ENCODE data around the gene DHRSX. TPM values are rescaled to one million over a fixed set of nuclear protein-coding genes. Genes with fewer than 3 reads are reported as not detected.

DHRSX gene
- total and polyA plus RNA-seq, 2 of the 13 experiments (the other 11 are each of a cell fraction or from before 2014, with no cell fraction given): 15.5 to 24.3 TPM

DNA sequence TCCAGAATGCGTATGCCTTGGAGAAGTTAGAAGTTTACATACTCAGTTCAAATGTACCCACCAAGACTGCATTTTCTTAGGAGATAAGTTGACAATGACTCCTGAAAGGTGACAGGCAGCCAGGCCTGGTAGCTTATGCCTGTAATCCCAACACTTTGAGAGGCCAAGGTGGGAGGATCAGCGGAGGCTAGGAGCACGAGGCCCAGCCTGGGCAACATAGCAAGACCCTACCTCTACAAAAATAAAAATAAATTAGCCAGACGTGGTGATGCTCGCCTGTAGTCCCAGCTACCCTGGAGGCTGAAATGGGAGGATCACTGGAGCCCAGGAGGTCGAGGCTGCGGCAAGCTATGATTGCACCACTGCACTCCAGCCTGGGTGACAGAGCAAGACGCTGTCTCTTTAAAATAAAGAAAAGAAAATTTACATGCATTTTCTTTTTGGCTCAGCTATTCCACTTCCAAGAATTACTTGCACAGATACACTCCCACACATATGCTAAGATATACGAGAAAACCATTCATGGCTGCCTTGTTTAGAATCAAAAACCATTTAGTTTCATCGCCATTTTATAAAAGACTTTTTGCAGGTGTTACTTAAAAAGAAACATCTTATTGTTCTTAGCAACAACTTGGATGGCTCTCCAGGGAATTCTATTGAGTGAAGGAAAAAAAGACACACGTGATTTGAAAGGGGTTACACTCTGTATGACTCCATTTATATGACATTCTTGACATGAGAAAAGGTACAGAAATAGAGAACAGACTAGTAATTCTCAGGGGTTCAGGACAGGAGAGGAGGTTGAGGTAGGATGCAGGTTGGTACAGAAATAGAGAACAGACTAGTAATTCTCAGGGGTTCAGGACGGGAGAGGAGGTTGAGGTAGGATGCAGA, 66.3 kb downstream of the DHRSX start:
- no peak for DNase-seq (ENCODE audit: low spot score)
- CTCF ChIA-PET (ENCODE audit: low intra/inter-chr PET ratio, low total read pairs): no interaction called here
- TF ChIP-seq RFXANK (CRISPR knock-in tag; IDR thresholded peaks at IDR 0.05) (no peak), ZNF121 (CRISPR knock-in tag; IDR thresholded peaks at IDR 0.05) (0 out of 2 replicates have a peak, but pooled peaks have one; percentile 35), RBM39 (IDR thresholded peaks at IDR 0.05; ENCODE audit: low read depth, low read length, poor library complexity, severe bottlenecking) (no peak), ATF2 (CRISPR knock-in tag; IDR thresholded peaks at IDR 0.05) (no peak)
- Histone ChIP-seq H2AFZ (ENCODE audit: low read length) (no peak overlapping the region), H3K4me1 (ENCODE audit: insufficient read depth, low read length) (no peaks in the 10 kb centered on the region), H4K20me1 (ENCODE audit: insufficient read depth, low read length) (0 out of 2 replicates have a peak, but pooled peaks cover 3% of the 10 kb centered on the region), H3K79me2 (ENCODE audit: insufficient read depth, low read length) (no peaks in the 10 kb centered on the region), H3K4me3 (replicated peaks in 1 of 3; ENCODE audit: insufficient read depth in 1 of 3, low read depth in 2 of 3, low read length in 3 of 3) (no peak overlapping the region), H3K27me3 (ENCODE audit: control insufficient read depth in 1 of 2, insufficient read depth in 2 of 2, low read length in 2 of 2) (no peaks in the 10 kb centered on the region), H3K27ac (ENCODE audit: extremely low read length, insufficient read depth, low read length) (no peak overlapping the region), H3K9ac (ENCODE audit: insufficient read depth, low read depth, low read length) (no peak overlapping the region), H3K4me2 (ENCODE audit: low read depth, low read length) (no peak overlapping the region), H3K9me3 (ENCODE audit: low read length) (no peaks in the 10 kb centered on the region), H3K36me3 (replicated peaks in 1 of 2; ENCODE audit: control insufficient read depth in 1 of 2, insufficient read depth in 2 of 2, low read length in 2 of 2) (no peaks in the 10 kb centered on the region; a peak in 1 of 5 replicates)
- intact Hi-C loops (cut with micrococcal nuclease; ENCODE audit: unreplicated experiment) (no loop called here), in situ Hi-C loops (cut with HindIII; ENCODE audit: extremely low pct_ligation_motif_present, low pct_unique_long_range_greater_than_20kb) (no loop called here)
- 87% methylated on average over 12 of the region's 12 CpGs for WGBS (ENCODE audit: low lambda C conversion rate)
- POLR2A ChIA-PET: no interaction called here
- no TSS peak for BruUV-seq (replicated peaks)
- ATAC-seq: no peak
- no peak for FAIRE-seq

GRCh38 chrX:2432298-2432863, 68.4 kb downstream of the DHRSX start:
- TF ChIP-seq ZNF598 (CRISPR knock-in tag; IDR thresholded peaks at IDR 0.05; ENCODE audit: borderline replicate concordance) (no peak), ZNF275 (CRISPR knock-in tag; IDR thresholded peaks at IDR 0.05; ENCODE audit: borderline replicate concordance) (no peak), TCF7 (IDR thresholded peaks at IDR 0.05; ENCODE audit: low read depth) (no peak), GTF2F1 (IDR thresholded peaks at IDR 0.05; ENCODE audit: low read length) (no peak)
- no peak overlapping the region for H3K27ac ChIP-seq (ENCODE audit: extremely low read length, insufficient read depth, low read length)
- no peaks in the 10 kb centered on the region for H3K9me3 ChIP-seq (ENCODE audit: low read length)
- H3K79me2 ChIP-seq (ENCODE audit: insufficient read depth, low read length): no peaks in the 10 kb centered on the region
- DNase-seq (ENCODE audit: low spot score) (no peak), ATAC-seq (no peak), FAIRE-seq (no peak)
- H3K9ac ChIP-seq (ENCODE audit: insufficient read depth, low read depth, low read length): no peak overlapping the region
- 93% methylated on average over 11 of the region's 11 CpGs for WGBS (ENCODE audit: low lambda C conversion rate)
- H3K4me2 ChIP-seq (ENCODE audit: low read depth, low read length): no peak overlapping the region
- intact Hi-C loops (cut with micrococcal nuclease; ENCODE audit: unreplicated experiment) (no loop called here), in situ Hi-C loops (cut with HindIII; ENCODE audit: extremely low pct_ligation_motif_present, low pct_unique_long_range_greater_than_20kb) (no loop called here)
- H3K36me3 ChIP-seq (replicated peaks in 1 of 2; ENCODE audit: control insufficient read depth in 1 of 2, insufficient read depth in 2 of 2, low read length in 2 of 2): no peaks in the 10 kb centered on the region; a peak in 1 of 5 replicates
- H4K20me1 ChIP-seq (ENCODE audit: insufficient read depth, low read length): 0 out of 2 replicates have a peak, but pooled peaks cover 3% of the 10 kb centered on the region
- POLR2A ChIA-PET: no interaction called here
- no peak overlapping the region for H2AFZ ChIP-seq (ENCODE audit: low read length)
- no peak overlapping the region for H3K4me3 ChIP-seq (replicated peaks in 1 of 3; ENCODE audit: insufficient read depth in 1 of 3, low read depth in 2 of 3, low read length in 3 of 3)
- CTCF ChIA-PET (ENCODE audit: low intra/inter-chr PET ratio, low total read pairs): no interaction called here
- peaks cover under 1% of the 10 kb centered on the region; the same call in 1 of the 2 replicates for H3K4me1 ChIP-seq (ENCODE audit: insufficient read depth, low read length)
- H3K27me3 ChIP-seq (ENCODE audit: control insufficient read depth in 1 of 2, insufficient read depth in 2 of 2, low read length in 2 of 2): no peaks in the 10 kb centered on the region
- no TSS peak for BruUV-seq (replicated peaks)

All from HepG2 (cell line).